HUDEP-2 (cell line): ENCODE measurements around the gene LGALS7B.
"Not testable (repeated sequence)": the region's sequence is repeated elsewhere in the genome, so short reads cannot be mapped to it uniquely, and the experiment has no call there.

ENCODE experiments used
- DNase-seq, 76 experiments: peaks; one replicate each; lab custom pipeline; 2025; ENCODE audit not compliant: unreplicated experiment in 76 of 76; lab: John Stamatoyannopoulos, UW

LGALS7B gene

GRCh38 chr19:38793671-38794070 lies 4.7 kb downstream of the LGALS7B start:
- no peak for DNase-seq

DNA sequence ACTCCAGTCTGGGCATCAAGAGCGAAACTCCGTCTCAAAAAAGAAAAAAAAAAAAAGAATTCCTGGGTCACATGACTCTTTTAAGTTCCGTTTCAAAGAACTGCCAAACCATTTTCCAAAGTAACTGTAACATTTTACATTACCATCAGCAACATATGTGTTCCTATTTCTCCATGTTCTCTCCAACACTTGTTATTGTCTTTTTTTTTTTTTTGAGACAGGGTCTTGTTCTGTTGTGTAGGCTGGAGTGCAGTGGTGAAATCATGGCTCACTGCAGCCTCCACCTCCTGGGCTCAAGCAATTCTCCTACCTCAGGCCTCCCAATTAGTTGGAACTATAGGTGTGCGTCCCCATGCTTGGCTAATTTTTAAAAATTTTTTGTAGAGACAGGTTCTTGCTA lies 6.5 kb downstream of the LGALS7B start:
- no peak for DNase-seq

GRCh38 chr19:38796154-38796553 lies 7.2 kb downstream of the LGALS7B start:
- DNase-seq, result no peak

DNA sequence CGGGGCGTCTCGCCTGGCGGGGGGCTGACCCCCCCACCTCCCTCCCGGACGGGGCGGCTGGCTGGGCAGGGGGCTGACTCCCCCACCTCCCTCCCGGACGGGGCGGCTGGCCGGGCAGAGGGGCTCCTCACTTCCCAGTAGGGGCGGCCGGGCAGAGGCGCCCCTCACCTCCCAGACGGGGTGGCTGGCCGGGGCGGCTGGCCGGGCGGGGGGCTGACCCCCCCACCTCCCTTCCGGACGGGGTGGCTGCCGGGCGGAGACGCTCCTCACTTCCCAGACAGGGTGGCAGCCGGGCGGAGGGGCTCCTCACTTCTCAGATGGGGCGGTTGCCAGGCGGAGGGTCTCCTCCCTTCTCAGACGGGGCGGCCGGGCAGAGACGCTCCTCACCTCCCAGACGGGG lies 8.8 kb downstream of the LGALS7B start:
- DNase-seq, result not testable (repeated sequence)

- no peak for DNase-seq
Observed at GRCh38 chr19:38799104-38799503, 10.1 kb downstream of the LGALS7B start.

- DNase-seq, result no peak
Observed at GRCh38 chr19:38800577-38801347, 11.8 kb downstream of the LGALS7B start.

GRCh38 chr19:38801359-38802095 lies 12.5 kb downstream of the LGALS7B start:
- no peak for DNase-seq

GRCh38 chr19:38803543-38803942 lies 14.5 kb downstream of the LGALS7B start:
- DNase-seq, result no peak

- no peak for DNase-seq
Observed at GRCh38 chr19:38805180-38805579, 16.2 kb downstream of the LGALS7B start.

GRCh38 chr19:38806371-38806770 lies 17.4 kb downstream of the LGALS7B start:
- no peak for DNase-seq

GRCh38 chr19:38807374-38808098 lies 18.5 kb downstream of the LGALS7B start:
- not testable (repeated sequence) for DNase-seq

- no peak for DNase-seq
Observed at GRCh38 chr19:38808741-38809140, 19.7 kb downstream of the LGALS7B start.

DNA sequence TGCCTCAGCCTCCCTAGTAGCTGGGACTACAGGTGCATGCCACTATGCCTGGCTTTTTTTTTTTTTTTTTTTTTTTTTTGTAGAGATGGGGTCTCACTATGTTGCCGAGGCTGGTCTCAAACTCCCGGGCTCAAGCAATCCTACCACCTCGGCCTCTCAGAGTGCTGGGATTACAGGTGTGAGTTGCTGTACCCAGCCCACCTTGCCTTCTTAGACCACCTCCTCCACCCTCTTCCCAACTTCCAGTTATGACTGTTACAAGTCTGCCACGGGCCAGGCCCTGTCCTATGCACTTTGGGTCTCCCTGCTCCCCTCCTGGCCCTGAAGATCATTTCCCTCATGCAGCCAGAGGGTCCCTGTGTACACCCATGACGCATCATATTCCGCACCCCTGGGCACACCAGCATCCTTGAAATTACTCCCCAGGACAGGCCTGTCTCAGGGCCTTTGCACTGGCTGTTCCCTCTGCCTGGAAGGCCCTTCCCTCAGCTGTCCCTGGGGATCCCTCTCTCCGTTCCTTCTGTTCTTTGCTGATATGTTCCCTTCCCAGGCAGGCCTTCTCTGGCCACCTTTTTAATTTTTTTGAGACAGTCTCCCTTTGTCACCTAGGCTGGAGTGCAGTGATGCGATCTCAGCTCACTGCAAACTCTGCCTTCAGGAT lies 20.7 kb downstream of the LGALS7B start:
- DNase-seq, result no peak

DNA sequence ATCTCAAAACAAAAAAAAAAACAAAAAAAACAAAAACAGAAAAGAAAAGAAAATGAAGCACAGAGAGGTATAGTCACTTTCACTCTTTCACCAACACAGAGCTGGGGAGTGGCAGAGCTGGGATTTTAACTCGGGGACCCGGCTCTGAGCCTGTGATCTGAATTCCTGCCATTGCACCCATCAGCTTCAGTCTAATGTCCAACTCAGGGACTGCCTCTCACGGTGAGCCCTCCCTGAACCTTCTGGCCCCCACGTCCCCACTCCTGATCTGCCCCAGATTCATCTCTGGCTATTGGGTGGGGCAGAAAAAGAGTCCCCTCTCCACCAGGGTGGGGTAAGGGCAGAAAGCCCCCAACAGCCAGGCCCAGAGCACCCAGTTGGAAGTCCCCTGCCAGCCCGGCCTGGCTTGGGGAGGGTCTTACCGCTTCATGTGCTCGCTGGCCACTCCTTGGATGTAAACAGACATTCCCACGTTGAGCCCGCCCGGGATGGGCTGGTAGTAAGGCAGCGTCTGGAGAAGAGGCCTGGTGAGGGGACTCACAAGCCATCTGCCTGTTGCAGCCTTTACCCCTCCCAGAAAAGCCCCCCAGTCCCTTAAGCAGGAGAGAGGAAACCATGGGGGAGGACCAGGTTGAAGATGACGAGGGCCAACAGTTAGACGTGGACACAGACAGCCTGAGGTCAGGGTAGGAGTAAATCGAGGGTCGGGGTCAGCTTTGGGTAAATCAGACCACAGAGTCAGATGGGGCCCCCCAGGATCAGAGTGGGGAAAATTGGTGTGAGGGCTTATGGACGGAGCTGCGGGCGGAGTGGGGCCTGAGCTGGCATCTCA lies 23.2 kb downstream of the LGALS7B start:
- no peak for DNase-seq

- DNase-seq, result peak in 22 of 76 experiments; percentile 12 to 43 (median 28)
Observed at GRCh38 chr19:38812841-38813320, 23.9 kb downstream of the LGALS7B start, which contains the start of gene LGALS4. LGALS4 (minus strand) TSS chr19:38812945; CDS start chr19:38812886, 59 bp downstream.

- no peak for DNase-seq
Observed at GRCh38 chr19:38813323-38813722, 24.3 kb downstream of the LGALS7B start.

- DNase-seq, result not testable (repeated sequence)
Observed at GRCh38 chr19:38813932-38814331, 24.9 kb downstream of the LGALS7B start.

DNA sequence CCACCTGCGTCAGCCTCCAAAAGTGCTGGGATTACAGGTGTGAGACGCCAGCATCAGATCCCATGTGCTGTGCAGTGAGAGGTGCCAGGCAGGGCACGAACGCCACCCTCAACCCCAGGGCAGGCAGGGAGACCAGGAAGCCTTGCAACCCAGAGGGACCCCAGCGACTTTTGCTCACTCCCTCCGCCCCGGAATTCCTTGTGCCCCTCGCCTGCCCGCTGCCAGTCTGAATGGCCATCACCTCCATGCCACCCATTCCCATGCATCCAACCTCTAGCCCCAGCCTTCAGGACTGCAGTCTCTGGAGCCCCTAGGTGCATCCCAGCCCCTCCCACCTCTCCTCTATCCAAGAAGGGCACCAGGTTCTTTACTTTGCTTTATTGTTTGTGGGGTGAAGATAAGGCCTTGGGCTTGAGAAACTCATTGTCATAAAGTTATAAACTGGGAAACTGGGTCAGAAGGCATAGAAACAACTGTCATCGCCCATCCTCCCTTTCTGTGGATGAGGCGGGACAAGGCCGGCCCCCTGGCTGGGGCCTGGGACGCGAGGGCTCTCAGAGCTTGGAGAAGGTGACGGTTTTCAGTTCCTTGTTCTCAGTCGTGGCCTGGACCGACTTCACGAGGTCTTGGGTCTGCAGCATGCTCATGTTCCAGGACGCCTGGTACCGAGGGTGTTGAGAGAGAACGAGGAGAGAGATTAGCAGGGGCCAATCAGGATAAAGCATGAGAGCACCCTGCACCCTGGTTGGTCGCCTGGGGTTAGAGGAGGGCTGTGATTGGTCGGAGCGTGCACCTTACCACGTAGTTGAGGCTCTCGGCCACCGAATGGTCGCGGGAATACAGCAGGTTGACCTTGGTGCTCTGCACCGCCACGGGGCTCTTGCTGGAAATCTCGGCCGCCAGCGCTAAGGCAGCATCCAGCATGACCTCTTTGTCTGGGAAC lies 26.3 kb downstream of the LGALS7B start:
- DNase-seq, result no peak
